HG02678 (cell line): ENCODE results near the gene GAN.
A peak's percentile ranks its signal among the peaks of the same experiment; 100 is the strongest.

Source experiments
- ATAC-seq: cut with Tn5 transposase; IDR thresholded peaks from one replicate; pipeline ENCODE4 v1.9.1; 2021; ENCODE audit warnings: mild to moderate bottlenecking, moderate library complexity; ENCODE audit not compliant: unreplicated experiment

GAN gene

GRCh38 chr16:81314603-81315270 is at the start of gene GAN:
Gene GAN (plus strand): TSS chr16:81314962. CDS start chr16:81315114, 152 bp downstream.
- peak; percentile 97 for ATAC-seq

GRCh38 chr16:81265052-81265451 is 49.7 kb upstream of the GAN start:
- no peak for ATAC-seq

- ATAC-seq: no peak
Observed at GRCh38 chr16:81265658-81266451, 48.9 kb upstream of the GAN start.

GRCh38 chr16:81266680-81267095 is 48.1 kb upstream of the GAN start:
- no peak for ATAC-seq

- no peak for ATAC-seq
Observed at GRCh38 chr16:81268509-81268908, 46.3 kb upstream of the GAN start.

- no peak for ATAC-seq
Observed at GRCh38 chr16:81273223-81273950, 41.4 kb upstream of the GAN start.

- no peak for ATAC-seq
Observed at GRCh38 chr16:81275064-81275532, 39.7 kb upstream of the GAN start.

- ATAC-seq: no peak
Observed at GRCh38 chr16:81275795-81276194, 39.0 kb upstream of the GAN start.

- no peak for ATAC-seq
Observed at GRCh38 chr16:81276323-81276722, 38.4 kb upstream of the GAN start.

- no peak for ATAC-seq
Observed at GRCh38 chr16:81277541-81278080, 37.2 kb upstream of the GAN start.

- no peak for ATAC-seq
Observed at GRCh38 chr16:81278526-81278925, 36.2 kb upstream of the GAN start.

GRCh38 chr16:81279392-81279791 is 35.4 kb upstream of the GAN start:
- no peak for ATAC-seq

- ATAC-seq: no peak
Observed at GRCh38 chr16:81280393-81280792, 34.4 kb upstream of the GAN start.

GRCh38 chr16:81283044-81283443 is 31.7 kb upstream of the GAN start:
- ATAC-seq: no peak

- no peak for ATAC-seq
Observed at GRCh38 chr16:81284995-81285600, 29.7 kb upstream of the GAN start.

GRCh38 chr16:81286190-81286589 is 28.6 kb upstream of the GAN start:
- ATAC-seq: no peak

- ATAC-seq: no peak
Observed at GRCh38 chr16:81291117-81291516, 23.6 kb upstream of the GAN start.

- no peak for ATAC-seq
Observed at GRCh38 chr16:81292936-81293335, 21.8 kb upstream of the GAN start.

- ATAC-seq: no peak
Observed at GRCh38 chr16:81293909-81294802, 20.6 kb upstream of the GAN start.

GRCh38 chr16:81296631-81297030 is 18.1 kb upstream of the GAN start:
- ATAC-seq: no peak
